ENCODE results near the gene ODAD3.
A peak's percentile ranks its signal among the peaks of the same experiment; 100 is the strongest.

The ODAD3 gene

DNA sequence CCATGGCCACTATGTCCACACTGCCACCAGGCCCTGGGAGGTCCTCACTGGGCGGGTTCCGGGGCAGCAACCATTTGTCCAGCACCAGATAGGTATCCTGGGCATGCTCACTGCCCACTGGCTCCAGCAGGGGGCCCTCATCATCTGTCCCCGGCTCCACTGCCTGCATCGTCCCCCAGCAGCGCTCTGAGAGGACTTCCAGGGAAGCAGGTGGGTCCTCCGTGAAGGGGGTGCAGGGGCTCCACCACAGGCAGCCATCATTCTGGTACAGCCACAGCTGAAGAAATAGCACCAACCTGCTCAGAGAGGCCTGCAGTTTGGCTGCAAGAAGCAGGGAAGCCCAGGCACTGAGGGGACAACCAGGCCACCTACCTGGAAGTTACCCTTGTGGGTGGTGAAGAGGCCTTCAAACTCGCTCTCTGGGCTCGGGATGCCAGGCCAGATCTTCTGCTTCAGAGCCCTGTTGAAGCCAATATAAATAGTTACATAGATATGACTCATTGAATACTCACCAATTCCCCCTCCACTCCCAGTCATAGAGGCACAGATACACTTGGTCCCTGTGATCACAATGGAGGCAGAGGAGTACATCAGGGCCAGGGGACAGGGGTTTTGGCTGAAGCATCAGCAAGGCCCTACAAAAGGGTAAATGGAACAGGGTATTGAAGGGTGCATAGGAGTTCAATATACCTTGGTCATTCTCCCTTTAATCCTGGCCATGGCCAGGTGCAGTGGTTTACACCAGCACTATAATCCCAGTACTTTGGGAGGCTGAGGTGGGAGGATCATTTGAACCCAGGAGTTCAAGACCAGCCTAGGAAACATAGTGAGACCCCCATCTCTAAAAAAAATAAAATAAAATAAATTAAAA, 56.4 kb downstream of the ODAD3 start:
- no peak overlapping the region for H3K27ac ChIP-seq
- no peak overlapping the region for H3K9ac ChIP-seq (ENCODE audit: insufficient read length)

GRCh38 chr19:11377756-11378155, 57.2 kb downstream of the ODAD3 start:
- H3K9ac ChIP-seq (ENCODE audit: insufficient read length) = no peak overlapping the region
- peaks cover 6% of the 10 kb centered on the region; the same call in 1 of the 2 replicates for H3K36me3 ChIP-seq (ENCODE audit: insufficient read depth, low read length)
- TF ChIP-seq EZH2 (IDR thresholded peaks at IDR 0.05) = no peak
- TF ChIP-seq FOXP2 (optimal IDR thresholded peaks at IDR 0.05; ENCODE audit: control extremely low read depth, extremely low read length, insufficient read depth) = no peak
- no peak for TF ChIP-seq POLR2AphosphoS5 (IDR thresholded peaks at IDR 0.05; ENCODE audit: borderline replicate concordance, low read depth, low read length)
- no peak for DNase-seq (ENCODE audit: low read depth, low spot score)
- no peak overlapping the region for H3K27ac ChIP-seq
- H3K9me3 ChIP-seq (ENCODE audit: low read depth, low read length) = no peaks in the 10 kb centered on the region
- H3K4me3 ChIP-seq = no peak overlapping the region

More for the DNA sequence above, 56.4 kb downstream of the ODAD3 start:
- Histone ChIP-seq H3K36me3 (ENCODE audit: insufficient read depth, low read length) (peaks cover 6% of the 10 kb centered on the region; the same call in 1 of the 2 replicates), H3K9me3 (ENCODE audit: low read depth, low read length) (no peaks in the 10 kb centered on the region), H3K4me3 (no peak overlapping the region)
- DNase-seq (ENCODE audit: low read depth, low spot score) = no peak
- TF ChIP-seq EZH2 (IDR thresholded peaks at IDR 0.05) (no peak), FOXP2 (optimal IDR thresholded peaks at IDR 0.05; ENCODE audit: control extremely low read depth, extremely low read length, insufficient read depth) (no peak), POLR2AphosphoS5 (IDR thresholded peaks at IDR 0.05; ENCODE audit: borderline replicate concordance, low read depth, low read length) (no peak)

- Histone ChIP-seq H3K27ac (peak overlapping the region; percentile 22; the same call in 1 of the 2 replicates), H3K4me3 (no peak overlapping the region), H3K9ac (ENCODE audit: insufficient read length) (no peak overlapping the region), H3K36me3 (ENCODE audit: insufficient read depth, low read length) (peaks cover 6% of the 10 kb centered on the region; the same call in 1 of the 2 replicates), H3K9me3 (ENCODE audit: low read depth, low read length) (no peaks in the 10 kb centered on the region)
- no peak for TF ChIP-seq POLR2AphosphoS5 (IDR thresholded peaks at IDR 0.05; ENCODE audit: borderline replicate concordance, low read depth, low read length)
- no peak for DNase-seq (ENCODE audit: low read depth, low spot score)
Measured at GRCh38 chr19:11377237-11377636, 57.7 kb downstream of the ODAD3 start.

- H3K9me3 ChIP-seq (ENCODE audit: low read depth, low read length) = no peaks in the 10 kb centered on the region
- peak overlapping the region; percentile 76; the same call in 1 of the 2 replicates for H3K27ac ChIP-seq
- peak overlapping the region; percentile 92 for H3K4me3 ChIP-seq
- H3K9ac ChIP-seq (ENCODE audit: insufficient read length) = peak overlapping the region; percentile 48
- H3K36me3 ChIP-seq (ENCODE audit: insufficient read depth, low read length) = peaks cover 6% of the 10 kb centered on the region; the same call in 1 of the 2 replicates
- TF ChIP-seq FOXP2 (optimal IDR thresholded peaks at IDR 0.05; ENCODE audit: control extremely low read depth, extremely low read length, insufficient read depth) = no peak
- TF ChIP-seq EZH2 (IDR thresholded peaks at IDR 0.05) = no peak
- no peak for TF ChIP-seq POLR2AphosphoS5 (IDR thresholded peaks at IDR 0.05; ENCODE audit: borderline replicate concordance, low read depth, low read length)
- DNase-seq (ENCODE audit: low read depth, low spot score) = no peak
Measured at GRCh38 chr19:11375143-11375948, 59.6 kb downstream of the ODAD3 start.

DNA sequence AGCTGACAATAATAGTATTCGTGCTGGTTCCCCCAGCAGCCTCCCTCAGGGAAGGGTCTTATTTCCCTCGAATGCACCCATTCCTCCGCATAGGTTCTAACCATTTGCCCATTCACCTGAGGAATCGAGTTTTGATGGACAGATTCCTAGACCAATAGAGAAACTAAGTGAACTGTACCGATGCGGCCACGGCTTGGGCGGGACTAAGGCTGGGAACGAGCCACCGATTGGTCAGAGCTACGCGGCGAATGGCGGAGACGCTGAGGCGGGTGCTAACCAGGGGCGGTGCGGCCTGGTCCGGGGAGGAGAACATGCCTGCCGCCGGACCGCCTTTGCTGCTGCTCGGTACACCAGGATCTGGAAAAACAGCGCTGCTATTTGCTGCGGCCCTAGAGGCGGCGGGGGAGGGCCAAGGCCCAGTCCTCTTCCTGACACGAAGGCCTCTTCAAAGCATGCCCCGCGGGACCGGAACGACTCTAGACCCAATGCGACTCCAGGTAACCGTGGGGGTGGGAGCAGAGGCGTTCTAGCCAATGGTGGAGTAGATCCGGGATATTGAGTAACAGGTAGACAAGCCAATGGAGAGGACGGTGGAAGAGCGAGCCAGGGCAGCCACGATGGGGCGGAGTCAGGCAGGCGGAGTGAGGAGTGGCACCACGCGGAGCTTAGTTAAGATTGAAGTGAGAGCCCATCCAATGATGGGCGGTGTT, 60.3 kb downstream of the ODAD3 start, which contains the start of gene SWSAP1:
TSS of gene SWSAP1 (plus strand) at position 234 of the 710 bp plus-strand sequence. CDS start at position 249, 15 bp downstream.
- peak within 1 kb of the TSS; percentile 94 for H3K27ac ChIP-seq
- H3K36me3 ChIP-seq (ENCODE audit: insufficient read depth, low read length) = peaks cover 6% of the 10 kb centered on the region; the same call in 1 of the 2 replicates
- peak; percentile 98 for DNase-seq (ENCODE audit: low read depth, low spot score)
- no peaks in the 10 kb centered on the region for H3K9me3 ChIP-seq (ENCODE audit: low read depth, low read length)
- TF ChIP-seq FOXP2 (optimal IDR thresholded peaks at IDR 0.05; ENCODE audit: control extremely low read depth, extremely low read length, insufficient read depth) (peak; percentile 6), EZH2 (IDR thresholded peaks at IDR 0.05) (no peak), POLR2AphosphoS5 (IDR thresholded peaks at IDR 0.05; ENCODE audit: borderline replicate concordance, low read depth, low read length) (peak; percentile 66; the same call in 1 of the 2 replicates)
- H3K4me3 ChIP-seq = peak within 1 kb of the TSS; percentile 92
- peak within 1 kb of the TSS; percentile 92 for H3K9ac ChIP-seq (ENCODE audit: insufficient read length)

- no peak overlapping the region for H3K9ac ChIP-seq (ENCODE audit: insufficient read length)
- no peaks in the 10 kb centered on the region for H3K9me3 ChIP-seq (ENCODE audit: low read depth, low read length)
- TF ChIP-seq EZH2 (IDR thresholded peaks at IDR 0.05) (no peak), FOXP2 (optimal IDR thresholded peaks at IDR 0.05; ENCODE audit: control extremely low read depth, extremely low read length, insufficient read depth) (no peak), POLR2AphosphoS5 (IDR thresholded peaks at IDR 0.05; ENCODE audit: borderline replicate concordance, low read depth, low read length) (no peak)
- H3K27ac ChIP-seq = no peak overlapping the region
- H3K36me3 ChIP-seq (ENCODE audit: insufficient read depth, low read length) = peaks cover 6% of the 10 kb centered on the region; the same call in 1 of the 2 replicates
- DNase-seq (ENCODE audit: low read depth, low spot score) = no peak
- peak overlapping the region; percentile 92 for H3K4me3 ChIP-seq
Measured at GRCh38 chr19:11373885-11374432, 61.0 kb downstream of the ODAD3 start.

DNA sequence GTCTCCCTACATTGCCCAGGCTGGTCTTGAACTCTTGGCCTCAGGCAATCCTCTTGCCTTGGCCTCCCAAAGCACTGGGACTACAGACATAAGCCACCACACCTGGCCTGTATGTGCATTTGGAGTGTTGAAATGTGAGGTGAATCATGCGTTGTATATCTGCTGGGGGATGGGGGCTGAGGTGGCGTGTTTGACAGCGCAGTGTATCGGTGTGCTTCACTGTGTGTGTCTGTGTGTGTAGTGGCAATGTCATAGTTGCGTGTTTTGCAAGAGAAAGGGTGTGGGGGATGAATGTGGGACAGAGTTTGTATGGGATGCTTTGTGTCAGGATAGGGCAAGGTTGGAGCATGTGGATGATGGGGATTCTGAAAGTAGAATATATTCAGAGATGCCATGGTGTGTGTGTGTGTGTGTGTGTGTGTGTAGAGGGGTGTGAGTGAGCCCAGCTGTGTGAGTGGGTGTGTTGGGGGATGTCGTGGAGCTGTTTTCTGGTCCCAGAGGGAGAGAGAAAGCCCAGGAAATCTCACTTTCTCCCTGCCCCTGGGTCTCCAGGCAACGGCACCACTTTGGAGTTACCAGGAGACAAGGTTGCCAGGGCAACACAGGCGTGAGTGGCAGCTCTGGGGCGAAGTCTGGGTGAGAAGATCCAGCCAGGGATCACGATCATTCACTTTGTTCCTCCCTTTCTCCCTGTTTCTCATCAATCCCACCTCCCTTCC, 61.6 kb downstream of the ODAD3 start:
- H3K27ac ChIP-seq = no peak overlapping the region
- no peak overlapping the region for H3K9ac ChIP-seq (ENCODE audit: insufficient read length)
- H3K9me3 ChIP-seq (ENCODE audit: low read depth, low read length) = no peaks in the 10 kb centered on the region
- H3K36me3 ChIP-seq (ENCODE audit: insufficient read depth, low read length) = peaks cover 5% of the 10 kb centered on the region; the same call in 1 of the 2 replicates
- H3K4me3 ChIP-seq = no peak overlapping the region
- no peak for DNase-seq (ENCODE audit: low read depth, low spot score)
- TF ChIP-seq EZH2 (IDR thresholded peaks at IDR 0.05) (no peak), POLR2AphosphoS5 (IDR thresholded peaks at IDR 0.05; ENCODE audit: borderline replicate concordance, low read depth, low read length) (no peak), FOXP2 (optimal IDR thresholded peaks at IDR 0.05; ENCODE audit: control extremely low read depth, extremely low read length, insufficient read depth) (no peak)
